ENCODE data around the gene FARS2. TPM values are rescaled to one million over a fixed set of nuclear protein-coding genes. Genes with fewer than 3 reads are reported as not detected.

FARS2 gene
- total RNA-seq, 1 donor from 2014 or later, result 18.3 TPM

- intact Hi-C loops (cut with DNase I), result no loop called here
- Histone ChIP-seq H3K4me3 (no peak overlapping the region), H3K27me3 (no peaks in the 10 kb centered on the region), H3K9me3 (peaks cover 5% of the 10 kb centered on the region), H3K36me3 (no peaks in the 10 kb centered on the region), H3K4me1 (no peaks in the 10 kb centered on the region), H3K27ac (no peak overlapping the region)
- ATAC-seq (no peak), DNase-seq (no peak)
- no peak for TF ChIP-seq CTCF (IDR thresholded peaks at IDR 0.05)
These were observed 319.6 kb downstream of the FARS2 start for GRCh38 chr6:5580736-5581581.

DNA sequence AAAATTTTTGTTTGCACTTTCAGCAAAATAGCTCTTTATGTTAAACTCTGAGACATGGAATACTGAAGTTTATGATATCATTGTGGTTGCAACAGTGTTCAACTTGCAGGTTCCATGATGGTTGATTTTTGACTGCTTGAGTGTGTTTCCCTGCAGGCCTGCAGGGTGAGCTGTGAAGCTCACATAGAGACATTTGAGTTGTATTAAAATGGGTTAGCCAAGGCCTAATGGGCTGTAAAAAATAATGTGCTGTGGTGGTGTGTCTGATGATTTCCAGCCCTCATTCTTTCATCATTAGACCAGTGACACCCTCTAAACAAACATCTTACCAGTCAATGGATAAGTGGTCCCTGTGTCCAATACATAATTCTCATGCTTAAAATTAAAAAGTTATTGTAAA is 321.4 kb downstream of the FARS2 start:
- peaks cover 11% of the 10 kb centered on the region for H3K9me3 ChIP-seq
- H3K36me3 ChIP-seq, result no peaks in the 10 kb centered on the region
- DNase-seq (no peak), ATAC-seq (no peak)
- no peak overlapping the region for H3K4me3 ChIP-seq
- H3K27ac ChIP-seq, result no peak overlapping the region
- no peak for TF ChIP-seq CTCF (IDR thresholded peaks at IDR 0.05)
- intact Hi-C loops (cut with DNase I), result no loop called here
- H3K27me3 ChIP-seq, result no peaks in the 10 kb centered on the region
- H3K4me1 ChIP-seq, result no peaks in the 10 kb centered on the region

DNA sequence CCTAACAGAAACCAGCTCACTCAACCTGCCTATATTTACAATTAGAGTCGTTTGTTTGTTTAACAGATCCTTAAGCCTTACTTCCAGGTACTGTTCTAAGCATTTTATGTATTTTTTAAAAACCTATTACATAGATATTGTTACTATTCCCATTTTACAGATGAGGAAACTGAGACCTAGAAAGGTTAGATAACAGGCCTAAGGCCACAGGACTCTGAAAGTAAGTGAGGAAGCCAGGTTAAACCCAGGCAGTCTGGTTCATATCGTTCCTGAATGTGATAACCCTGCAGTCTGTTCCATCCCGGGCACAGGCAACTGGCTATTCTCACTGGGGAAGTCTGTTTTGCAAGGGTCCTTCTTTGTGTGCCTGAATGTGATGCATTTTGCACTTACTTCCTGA is 322.2 kb downstream of the FARS2 start:
- no peak for ATAC-seq
- Histone ChIP-seq H3K27ac (no peak overlapping the region), H3K27me3 (no peaks in the 10 kb centered on the region), H3K36me3 (no peaks in the 10 kb centered on the region), H3K4me3 (no peak overlapping the region), H3K9me3 (peaks cover 11% of the 10 kb centered on the region), H3K4me1 (no peaks in the 10 kb centered on the region)
- TF ChIP-seq CTCF (IDR thresholded peaks at IDR 0.05), result no peak
- intact Hi-C loops (cut with DNase I), result no loop called here
- DNase-seq, result no peak

- no peak for DNase-seq
- ATAC-seq, result no peak
- Histone ChIP-seq H3K36me3 (no peaks in the 10 kb centered on the region), H3K9me3 (peaks cover 11% of the 10 kb centered on the region), H3K4me1 (no peaks in the 10 kb centered on the region), H3K27ac (no peak overlapping the region), H3K4me3 (no peak overlapping the region), H3K27me3 (no peaks in the 10 kb centered on the region)
- intact Hi-C loops (cut with DNase I), result no loop called here
- no peak for TF ChIP-seq CTCF (IDR thresholded peaks at IDR 0.05)
These were observed 322.8 kb downstream of the FARS2 start for GRCh38 chr6:5584078-5584482.

GRCh38 chr6:5587648-5588047 is 326.3 kb downstream of the FARS2 start:
- no peak for ATAC-seq
- H3K36me3 ChIP-seq, result no peaks in the 10 kb centered on the region
- H3K27ac ChIP-seq, result no peak overlapping the region
- no peaks in the 10 kb centered on the region for H3K4me1 ChIP-seq
- no peaks in the 10 kb centered on the region for H3K27me3 ChIP-seq
- no peak for TF ChIP-seq CTCF (IDR thresholded peaks at IDR 0.05)
- peaks cover 11% of the 10 kb centered on the region for H3K9me3 ChIP-seq
- H3K4me3 ChIP-seq, result no peak overlapping the region
- DNase-seq, result no peak
- intact Hi-C loops (cut with DNase I), result no loop called here

Measured in upper lobe of right lung (tissue), 1 donor.